ENCODE measurements around the gene ATG5.

GRCh38 chr6:106287215-106287614 lies 38.3 kb downstream of the ATG5 start:
- TF ChIP-seq POLR2A (IDR thresholded peaks at IDR 0.05): no peak
- no peak for TF ChIP-seq CTCF (IDR thresholded peaks at IDR 0.05)
